Neural progenitor cell (in vitro differentiated cells): ENCODE results near the gene BTG4. TPM values are rescaled to one million over a fixed set of nuclear protein-coding genes. Genes with fewer than 3 reads are reported as not detected.

Experiments
- DNase-seq: peaks from one replicate; pipeline ENCODE4 v3.0.0-alpha.2; 2016; ENCODE audit warnings: low spot score
- H2AFZ ChIP-seq: fragments of 200-600 bp; sonication (generic); replicated peaks from 2 replicates; pipeline ENCODE4 v1.6.1; 2016; ENCODE audit warnings: antibody characterized with exemption
- H3F3A ChIP-seq: fragments of 200-600 bp; sonication (generic); 2 replicates; pipeline ENCODE4 v1.6.1; 2016; ENCODE audit warnings: antibody characterized with exemption, low read depth
- H3K27ac ChIP-seq: fragments of 200-600 bp; sonication (generic); 2 replicates; pipeline ENCODE4 v1.5.1; 2016; ENCODE audit warnings: mild to moderate bottlenecking
- H3K27me3 ChIP-seq: fragments of 200-600 bp; sonication (generic); 2 replicates; pipeline ENCODE4 v1.6.1; 2016; ENCODE audit warnings: mild to moderate bottlenecking, moderate library complexity
- H3K36me3 ChIP-seq: fragments of 200-600 bp; sonication (generic); 2 replicates; pipeline ENCODE4 v1.5.1; 2016
- H3K4me1 ChIP-seq: fragments of 200-600 bp; sonication (generic); 2 replicates; pipeline ENCODE4 v1.6.1; 2016; ENCODE audit warnings: mixed run types
- H3K4me2 ChIP-seq: fragments of 200-600 bp; sonication (generic); 2 replicates; pipeline ENCODE4 v1.6.1; 2016
- H3K4me3 ChIP-seq: fragments of 200-600 bp; sonication (generic); 2 replicates; pipeline ENCODE4 v1.5.1; 2016
- H3K79me2 ChIP-seq: fragments of 200-600 bp; sonication (generic); 2 replicates; pipeline ENCODE4 v1.6.1; 2016; ENCODE audit warnings: low read depth
- H3K9ac ChIP-seq: fragments of 200-600 bp; sonication (generic); 2 replicates; pipeline ENCODE4 v1.6.1; 2016
- H3K9me3 ChIP-seq: fragments of 200-600 bp; sonication (generic); 2 replicates; pipeline ENCODE4 v1.5.1; 2016; ENCODE audit warnings: low read depth
- H4K20me1 ChIP-seq: fragments of 200-600 bp; sonication (generic); 2 replicates; pipeline ENCODE4 v1.6.1; 2016; ENCODE audit warnings: low read depth
- H3K27ac Mint-ChIP-seq: 3 replicates; pipeline ENCODE4 v1.8.0; 2021; ENCODE audit warnings: mixed read lengths
- H3K27me3 Mint-ChIP-seq: 2 replicates; pipeline ENCODE4 v1.8.0; 2022; ENCODE audit warnings: low read depth, mild to moderate bottlenecking, inconsistent platforms, moderate library complexity, mixed read lengths; ENCODE audit not compliant: insufficient read depth
- H3K36me3 Mint-ChIP-seq: 3 replicates; pipeline ENCODE4 v1.8.0; 2021; ENCODE audit warnings: mixed read lengths
- H3K4me1 Mint-ChIP-seq: 3 replicates; pipeline ENCODE4 v1.8.0; 2021; ENCODE audit warnings: mixed read lengths
- H3K4me3 Mint-ChIP-seq: 3 replicates; pipeline ENCODE4 v1.8.0; 2021; ENCODE audit warnings: mild to moderate bottlenecking, moderate library complexity, mixed read lengths
- H3K9me3 Mint-ChIP-seq: 3 replicates; pipeline ENCODE4 v1.8.0; 2020; ENCODE audit warnings: mixed read lengths
- EZH2 ChIP-seq: fragments of 200-600 bp; sonication (generic); IDR thresholded peaks from 2 replicates; pipeline ENCODE4 v1.6.1; 2017; ENCODE audit warnings: antibody characterized with exemption, mild to moderate bottlenecking, moderate library complexity
- EZH2phosphoT487 ChIP-seq: fragments of 200-600 bp; sonication (generic); IDR thresholded peaks from 2 replicates; pipeline ENCODE4 v1.6.1; 2017; ENCODE audit warnings: antibody characterized with exemption
- total RNA-seq: library from RNA; depleted of rRNA; stranded (reverse); fragments of >200 nt; gene quantifications from 2 replicates; pipeline ENCODE4 v1.2.3, GENCODE V29; 2015; ENCODE audit warnings: low replicate concordance
- TF ChIP-seq, protein P1 (sequence below): fragments of 200-600 bp; sonication (generic); IDR thresholded peaks from 2 replicates; pipeline ENCODE4 v1.5.1; 2017; ENCODE audit warnings: antibody characterized with exemption, mild to moderate bottlenecking

BTG4 gene
- total RNA-seq, 1 donor from 2014 or later, result not detected

DNA sequence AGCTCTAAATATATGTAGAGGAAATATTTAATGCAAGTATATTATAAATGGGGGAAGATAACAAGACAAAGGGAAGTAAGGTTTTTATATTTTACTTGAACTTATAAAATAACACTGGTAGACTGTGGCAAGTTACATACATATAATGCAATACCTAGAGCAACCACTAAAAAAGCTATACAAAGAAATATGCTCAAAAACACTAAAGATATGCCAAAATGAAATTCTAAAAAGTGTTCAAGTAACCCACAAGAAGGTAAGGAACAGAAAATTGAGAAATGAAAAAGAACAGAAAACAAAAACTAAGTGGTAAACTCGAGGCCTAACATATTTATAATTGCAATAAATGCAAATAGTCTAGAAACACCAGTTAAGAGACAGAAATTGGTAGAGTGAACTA, 32.5 kb downstream of the BTG4 start:
- Histone ChIP-seq H3K27me3 (peaks cover 10% of the 10 kb centered on the region), H3K9ac (no peak overlapping the region), H4K20me1 (no peaks in the 10 kb centered on the region), H2AFZ (no peak overlapping the region), H3K4me3 (no peak overlapping the region), H3F3A (no peaks in the 10 kb centered on the region), H3K9me3 (peaks cover 6% of the 10 kb centered on the region), H3K79me2 (no peaks in the 10 kb centered on the region), H3K4me2 (no peak overlapping the region), H3K4me1 (no peaks in the 10 kb centered on the region), H3K36me3 (no peaks in the 10 kb centered on the region), H3K27ac (no peak overlapping the region)
- Mint-ChIP-seq H3K36me3 (no peaks in the 10 kb centered on the region), H3K9me3 (peaks cover 24% of the 10 kb centered on the region), H3K4me1 (no peaks in the 10 kb centered on the region), H3K27me3 (peaks cover 2% of the 10 kb centered on the region), H3K27ac (no peak overlapping the region), H3K4me3 (no peak overlapping the region)
- no peak for DNase-seq
- no peak for TF ChIP-seq EZH2phosphoT487
- TF ChIP-seq, protein P1, sequence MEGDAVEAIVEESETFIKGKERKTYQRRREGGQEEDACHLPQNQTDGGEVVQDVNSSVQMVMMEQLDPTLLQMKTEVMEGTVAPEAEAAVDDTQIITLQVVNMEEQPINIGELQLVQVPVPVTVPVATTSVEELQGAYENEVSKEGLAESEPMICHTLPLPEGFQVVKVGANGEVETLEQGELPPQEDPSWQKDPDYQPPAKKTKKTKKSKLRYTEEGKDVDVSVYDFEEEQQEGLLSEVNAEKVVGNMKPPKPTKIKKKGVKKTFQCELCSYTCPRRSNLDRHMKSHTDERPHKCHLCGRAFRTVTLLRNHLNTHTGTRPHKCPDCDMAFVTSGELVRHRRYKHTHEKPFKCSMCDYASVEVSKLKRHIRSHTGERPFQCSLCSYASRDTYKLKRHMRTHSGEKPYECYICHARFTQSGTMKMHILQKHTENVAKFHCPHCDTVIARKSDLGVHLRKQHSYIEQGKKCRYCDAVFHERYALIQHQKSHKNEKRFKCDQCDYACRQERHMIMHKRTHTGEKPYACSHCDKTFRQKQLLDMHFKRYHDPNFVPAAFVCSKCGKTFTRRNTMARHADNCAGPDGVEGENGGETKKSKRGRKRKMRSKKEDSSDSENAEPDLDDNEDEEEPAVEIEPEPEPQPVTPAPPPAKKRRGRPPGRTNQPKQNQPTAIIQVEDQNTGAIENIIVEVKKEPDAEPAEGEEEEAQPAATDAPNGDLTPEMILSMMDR, result peak; percentile 5

DNA sequence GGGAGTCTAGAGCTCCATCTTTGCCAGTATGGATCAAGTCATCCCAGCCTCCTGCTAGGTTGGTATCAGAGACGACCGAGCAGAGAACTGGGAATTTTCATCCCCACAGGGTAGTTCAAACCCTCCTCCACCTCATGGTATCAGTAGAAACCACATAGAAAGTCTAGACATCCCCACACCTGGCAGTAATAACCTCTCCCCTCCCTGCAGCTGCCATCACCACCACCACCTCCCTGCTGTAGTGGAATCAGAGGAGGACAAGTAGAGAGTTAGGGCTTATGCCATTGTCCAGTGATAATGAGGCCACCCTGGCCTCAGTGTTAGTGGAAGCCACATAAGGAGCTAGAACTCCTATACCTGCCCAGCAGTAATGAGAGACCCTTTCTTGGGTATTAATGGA, 34.3 kb downstream of the BTG4 start:
- TF ChIP-seq EZH2 (no peak), EZH2phosphoT487 (no peak)
- TF ChIP-seq, protein P1, result no peak
- Histone ChIP-seq H3K79me2 (no peaks in the 10 kb centered on the region), H3K36me3 (no peaks in the 10 kb centered on the region), H3K9ac (no peak overlapping the region), H4K20me1 (no peaks in the 10 kb centered on the region), H3K27me3 (peaks cover 2% of the 10 kb centered on the region), H3K4me3 (no peak overlapping the region), H3F3A (no peaks in the 10 kb centered on the region), H3K4me2 (no peak overlapping the region), H3K27ac (no peak overlapping the region), H3K4me1 (no peaks in the 10 kb centered on the region), H2AFZ (no peak overlapping the region), H3K9me3 (no peaks in the 10 kb centered on the region)
- Mint-ChIP-seq H3K4me3 (no peak overlapping the region), H3K27me3 (peaks cover 2% of the 10 kb centered on the region), H3K36me3 (no peaks in the 10 kb centered on the region), H3K27ac (no peak overlapping the region), H3K9me3 (peaks cover 20% of the 10 kb centered on the region), H3K4me1 (no peaks in the 10 kb centered on the region)
- no peak for DNase-seq

DNA sequence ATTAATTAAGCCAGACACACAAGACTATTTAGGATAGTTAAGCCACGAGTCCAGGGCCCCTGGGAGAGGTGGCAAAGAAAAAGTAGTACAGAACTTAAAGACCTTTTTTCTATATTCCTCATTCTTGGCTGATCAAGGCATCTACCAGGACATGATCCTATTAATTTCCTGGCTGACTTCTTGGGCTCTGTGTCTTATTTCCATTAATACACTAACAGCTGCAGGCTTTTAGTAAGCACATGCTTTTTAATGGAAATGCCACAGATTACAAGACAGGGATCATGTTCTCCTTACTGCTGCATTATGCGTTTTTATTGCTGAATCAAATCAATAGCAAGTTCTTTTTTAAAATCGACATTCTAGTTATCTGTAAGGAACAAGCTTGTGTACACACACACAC, 35.2 kb downstream of the BTG4 start:
- DNase-seq, result no peak
- no peaks in the 10 kb centered on the region for H3K79me2 ChIP-seq
- no peaks in the 10 kb centered on the region for H3K36me3 Mint-ChIP-seq
- H3K9me3 Mint-ChIP-seq, result peaks cover 12% of the 10 kb centered on the region
- H4K20me1 ChIP-seq, result no peaks in the 10 kb centered on the region
- no peak overlapping the region for H3K27ac Mint-ChIP-seq
- peaks cover 2% of the 10 kb centered on the region for H3K27me3 Mint-ChIP-seq
- H3K36me3 ChIP-seq, result no peaks in the 10 kb centered on the region
- peaks cover 2% of the 10 kb centered on the region for H3K27me3 ChIP-seq
- H3K9me3 ChIP-seq, result no peaks in the 10 kb centered on the region
- no peak overlapping the region for H3K27ac ChIP-seq
- no peaks in the 10 kb centered on the region for H3F3A ChIP-seq
- H3K4me3 ChIP-seq, result no peak overlapping the region
- no peak overlapping the region for H3K4me2 ChIP-seq
- H3K9ac ChIP-seq, result no peak overlapping the region
- no peak overlapping the region for H2AFZ ChIP-seq
- H3K4me3 Mint-ChIP-seq, result no peak overlapping the region
- H3K4me1 Mint-ChIP-seq, result no peaks in the 10 kb centered on the region
- TF ChIP-seq EZH2phosphoT487 (no peak), EZH2 (no peak)
- TF ChIP-seq, protein P1, result no peak
- H3K4me1 ChIP-seq, result no peaks in the 10 kb centered on the region
